ENCODE measurements around the gene UNG. TPM values are rescaled to one million over a fixed set of nuclear protein-coding genes. Genes with fewer than 3 reads are reported as not detected.

UNG gene
- polyA plus RNA-seq, 2 of the 4 experiments (the other 2 are of a cell fraction) = 55.6 to 77.6 TPM

DNA sequence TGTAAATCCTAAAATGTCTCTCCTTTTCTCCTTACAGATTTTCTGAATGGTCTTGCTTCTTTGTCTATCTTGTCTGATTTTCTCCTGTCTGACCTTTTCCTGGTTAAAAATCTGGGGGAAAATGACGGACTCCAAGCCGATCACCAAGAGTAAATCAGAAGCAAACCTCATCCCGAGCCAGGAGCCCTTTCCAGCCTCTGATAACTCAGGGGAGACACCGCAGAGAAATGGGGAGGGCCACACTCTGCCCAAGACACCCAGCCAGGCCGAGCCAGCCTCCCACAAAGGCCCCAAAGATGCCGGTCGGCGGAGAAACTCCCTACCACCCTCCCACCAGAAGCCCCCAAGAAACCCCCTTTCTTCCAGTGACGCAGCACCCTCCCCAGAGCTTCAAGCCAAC, 42.0 kb downstream of the UNG start:
- H3K4me1 ChIP-seq = no peaks in the 10 kb centered on the region
- no peak overlapping the region for H3K27ac ChIP-seq
- POLR2A ChIA-PET = no interaction called here
- CTCF ChIA-PET = interaction anchor here (1.0 to 1.2 kb wide), 3 partner anchors 12 to 288 kb away, joined by 3 read pairs; no protein-coding TSS in a partner anchor
- WGBS (ENCODE audit: missing lambda C conversion rate) = 86% methylated on average over 9 of the region's 9 CpGs
- no peak for FAIRE-seq
- H3K4me2 ChIP-seq = no peak overlapping the region
- H3K4me3 ChIP-seq = no peak overlapping the region
- no peak for DNase-seq (ENCODE audit: low read depth in 1 of 2, low spot score in 1 of 2)
- ATAC-seq = no peak
- H3K9me3 ChIP-seq = peaks cover 5% of the 10 kb centered on the region; the same call in 1 of the 3 replicates
- no peak for TF ChIP-seq POLR2A (IDR thresholded peaks at IDR 0.05; ENCODE audit: low read length)
- TF ChIP-seq MAZ (IDR thresholded peaks at IDR 0.05; ENCODE audit: borderline replicate concordance, low read depth, low read length) = no peak
- no peak for TF ChIP-seq HOXA7 (CRISPR knock-in tag; IDR thresholded peaks at IDR 0.05)
- TF ChIP-seq, protein P1, sequence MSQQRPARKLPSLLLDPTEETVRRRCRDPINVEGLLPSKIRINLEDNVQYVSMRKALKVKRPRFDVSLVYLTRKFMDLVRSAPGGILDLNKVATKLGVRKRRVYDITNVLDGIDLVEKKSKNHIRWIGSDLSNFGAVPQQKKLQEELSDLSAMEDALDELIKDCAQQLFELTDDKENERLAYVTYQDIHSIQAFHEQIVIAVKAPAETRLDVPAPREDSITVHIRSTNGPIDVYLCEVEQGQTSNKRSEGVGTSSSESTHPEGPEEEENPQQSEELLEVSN (IDR thresholded peaks at IDR 0.05; ENCODE audit: borderline replicate concordance, low read depth) = no peak
- TF ChIP-seq FOSB (CRISPR knock-in tag; IDR thresholded peaks at IDR 0.05) = no peak
- TF ChIP-seq ZC3H11A (IDR thresholded peaks at IDR 0.05) = no peak
- TF ChIP-seq HEYL (CRISPR knock-in tag; IDR thresholded peaks at IDR 0.05) = no peak
- no peak for TF ChIP-seq CEBPB (IDR thresholded peaks at IDR 0.05)
- TF ChIP-seq ESRRA (IDR thresholded peaks at IDR 0.05; ENCODE audit: borderline replicate concordance, low read length) = no peak
- TF ChIP-seq RFX5 (IDR thresholded peaks at IDR 0.05) = no peak
- no peak for TF ChIP-seq TFCP2L1 (CRISPR knock-in tag; IDR thresholded peaks at IDR 0.05)
- no peak for TF ChIP-seq POLR2AphosphoS2 (conservative IDR thresholded peaks at IDR 0.05; ENCODE audit: low read length)
- TF ChIP-seq, protein P2, sequence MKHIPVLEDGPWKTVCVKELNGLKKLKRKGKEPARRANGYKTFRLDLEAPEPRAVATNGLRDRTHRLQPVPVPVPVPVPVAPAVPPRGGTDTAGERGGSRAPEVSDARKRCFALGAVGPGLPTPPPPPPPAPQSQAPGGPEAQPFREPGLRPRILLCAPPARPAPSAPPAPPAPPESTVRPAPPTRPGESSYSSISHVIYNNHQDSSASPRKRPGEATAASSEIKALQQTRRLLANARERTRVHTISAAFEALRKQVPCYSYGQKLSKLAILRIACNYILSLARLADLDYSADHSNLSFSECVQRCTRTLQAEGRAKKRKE (CRISPR knock-in tag; IDR thresholded peaks at IDR 0.05; ENCODE audit: low read depth) = no peak
- TF ChIP-seq GATA3 (IDR thresholded peaks at IDR 0.05; ENCODE audit: borderline replicate concordance) = no peak
- no peak for TF ChIP-seq CBX8 (IDR thresholded peaks at IDR 0.05)
- TF ChIP-seq, protein P3, sequence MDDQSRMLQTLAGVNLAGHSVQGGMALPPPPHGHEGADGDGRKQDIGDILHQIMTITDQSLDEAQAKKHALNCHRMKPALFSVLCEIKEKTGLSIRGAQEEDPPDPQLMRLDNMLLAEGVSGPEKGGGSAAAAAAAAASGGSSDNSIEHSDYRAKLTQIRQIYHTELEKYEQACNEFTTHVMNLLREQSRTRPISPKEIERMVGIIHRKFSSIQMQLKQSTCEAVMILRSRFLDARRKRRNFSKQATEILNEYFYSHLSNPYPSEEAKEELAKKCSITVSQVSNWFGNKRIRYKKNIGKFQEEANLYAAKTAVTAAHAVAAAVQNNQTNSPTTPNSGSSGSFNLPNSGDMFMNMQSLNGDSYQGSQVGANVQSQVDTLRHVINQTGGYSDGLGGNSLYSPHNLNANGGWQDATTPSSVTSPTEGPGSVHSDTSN (IDR thresholded peaks at IDR 0.05) = no peak
- TF ChIP-seq, protein P4, sequence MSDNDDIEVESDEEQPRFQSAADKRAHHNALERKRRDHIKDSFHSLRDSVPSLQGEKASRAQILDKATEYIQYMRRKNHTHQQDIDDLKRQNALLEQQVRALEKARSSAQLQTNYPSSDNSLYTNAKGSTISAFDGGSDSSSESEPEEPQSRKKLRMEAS (IDR thresholded peaks at IDR 0.05) = no peak
- TF ChIP-seq RAD21 (conservative IDR thresholded peaks at IDR 0.05 in 1 of 2, IDR thresholded peaks at IDR 0.05 in 1 of 2) = no peak

DNA sequence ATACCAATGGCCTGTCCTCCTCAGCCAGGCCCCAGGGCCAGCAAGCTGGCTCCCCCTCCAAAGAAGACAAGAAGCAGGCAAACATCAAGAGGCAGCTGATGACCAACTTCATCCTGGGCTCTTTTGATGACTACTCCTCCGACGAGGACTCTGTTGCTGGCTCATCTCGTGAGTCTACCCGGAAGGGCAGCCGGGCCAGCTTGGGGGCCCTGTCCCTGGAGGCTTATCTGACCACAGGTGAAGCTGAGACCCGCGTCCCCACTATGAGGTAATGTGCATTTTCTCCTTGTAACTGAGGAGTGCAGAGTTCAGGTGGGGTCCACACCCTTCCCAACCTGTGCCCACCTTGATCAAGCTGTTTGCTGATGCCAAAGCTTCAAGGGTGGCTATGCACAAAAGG, 42.4 kb downstream of the UNG start:
- ChIA-PET POLR2A (no interaction called here), CTCF (interaction anchor here (1.0 to 1.2 kb wide), 3 partner anchors 13 to 288 kb away, joined by 3 read pairs; no protein-coding TSS in a partner anchor)
- H3K9me3 ChIP-seq = peaks cover 5% of the 10 kb centered on the region; the same call in 1 of the 3 replicates

More for the DNA sequence above, 42.4 kb downstream of the UNG start:
- 72% methylated on average over 7 of the region's 7 CpGs for WGBS (ENCODE audit: missing lambda C conversion rate)
- Histone ChIP-seq H3K4me3 (no peak overlapping the region), H3K4me1 (no peaks in the 10 kb centered on the region), H3K27ac (no peak overlapping the region), H3K4me2 (no peak overlapping the region)
- DNase-seq (ENCODE audit: low read depth in 1 of 2, low spot score in 1 of 2) (no peak), ATAC-seq (no peak), FAIRE-seq (no peak)
- TF ChIP-seq MAFK (IDR thresholded peaks at IDR 0.05; ENCODE audit: partially characterized antibody) = no peak
- TF ChIP-seq, protein P5, sequence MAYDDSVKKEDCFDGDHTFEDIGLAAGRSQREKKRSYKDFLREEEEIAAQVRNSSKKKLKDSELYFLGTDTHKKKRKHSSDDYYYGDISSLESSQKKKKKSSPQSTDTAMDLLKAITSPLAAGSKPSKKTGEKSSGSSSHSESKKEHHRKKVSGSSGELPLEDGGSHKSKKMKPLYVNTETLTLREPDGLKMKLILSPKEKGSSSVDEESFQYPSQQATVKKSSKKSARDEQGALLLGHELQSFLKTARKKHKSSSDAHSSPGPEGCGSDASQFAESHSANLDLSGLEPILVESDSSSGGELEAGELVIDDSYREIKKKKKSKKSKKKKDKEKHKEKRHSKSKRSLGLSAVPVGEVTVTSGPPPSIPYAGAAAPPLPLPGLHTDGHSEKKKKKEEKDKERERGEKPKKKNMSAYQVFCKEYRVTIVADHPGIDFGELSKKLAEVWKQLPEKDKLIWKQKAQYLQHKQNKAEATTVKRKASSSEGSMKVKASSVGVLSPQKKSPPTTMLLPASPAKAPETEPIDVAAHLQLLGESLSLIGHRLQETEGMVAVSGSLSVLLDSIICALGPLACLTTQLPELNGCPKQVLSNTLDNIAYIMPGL (CRISPR knock-in tag; IDR thresholded peaks at IDR 0.05; ENCODE audit: borderline replicate concordance) = no peak
- TF ChIP-seq BHLHE40 (IDR thresholded peaks at IDR 0.05; ENCODE audit: low read depth, low read length) = no peak
- TF ChIP-seq NR3C1 (IDR thresholded peaks at IDR 0.05) = no peak
- TF ChIP-seq, protein P6, sequence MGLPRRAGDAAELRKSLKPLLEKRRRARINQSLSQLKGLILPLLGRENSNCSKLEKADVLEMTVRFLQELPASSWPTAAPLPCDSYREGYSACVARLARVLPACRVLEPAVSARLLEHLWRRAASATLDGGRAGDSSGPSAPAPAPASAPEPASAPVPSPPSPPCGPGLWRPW (IDR thresholded peaks at IDR 0.05) = no peak
- TF ChIP-seq, protein P2 (CRISPR knock-in tag; IDR thresholded peaks at IDR 0.05; ENCODE audit: low read depth) = no peak
- TF ChIP-seq, protein P7, sequence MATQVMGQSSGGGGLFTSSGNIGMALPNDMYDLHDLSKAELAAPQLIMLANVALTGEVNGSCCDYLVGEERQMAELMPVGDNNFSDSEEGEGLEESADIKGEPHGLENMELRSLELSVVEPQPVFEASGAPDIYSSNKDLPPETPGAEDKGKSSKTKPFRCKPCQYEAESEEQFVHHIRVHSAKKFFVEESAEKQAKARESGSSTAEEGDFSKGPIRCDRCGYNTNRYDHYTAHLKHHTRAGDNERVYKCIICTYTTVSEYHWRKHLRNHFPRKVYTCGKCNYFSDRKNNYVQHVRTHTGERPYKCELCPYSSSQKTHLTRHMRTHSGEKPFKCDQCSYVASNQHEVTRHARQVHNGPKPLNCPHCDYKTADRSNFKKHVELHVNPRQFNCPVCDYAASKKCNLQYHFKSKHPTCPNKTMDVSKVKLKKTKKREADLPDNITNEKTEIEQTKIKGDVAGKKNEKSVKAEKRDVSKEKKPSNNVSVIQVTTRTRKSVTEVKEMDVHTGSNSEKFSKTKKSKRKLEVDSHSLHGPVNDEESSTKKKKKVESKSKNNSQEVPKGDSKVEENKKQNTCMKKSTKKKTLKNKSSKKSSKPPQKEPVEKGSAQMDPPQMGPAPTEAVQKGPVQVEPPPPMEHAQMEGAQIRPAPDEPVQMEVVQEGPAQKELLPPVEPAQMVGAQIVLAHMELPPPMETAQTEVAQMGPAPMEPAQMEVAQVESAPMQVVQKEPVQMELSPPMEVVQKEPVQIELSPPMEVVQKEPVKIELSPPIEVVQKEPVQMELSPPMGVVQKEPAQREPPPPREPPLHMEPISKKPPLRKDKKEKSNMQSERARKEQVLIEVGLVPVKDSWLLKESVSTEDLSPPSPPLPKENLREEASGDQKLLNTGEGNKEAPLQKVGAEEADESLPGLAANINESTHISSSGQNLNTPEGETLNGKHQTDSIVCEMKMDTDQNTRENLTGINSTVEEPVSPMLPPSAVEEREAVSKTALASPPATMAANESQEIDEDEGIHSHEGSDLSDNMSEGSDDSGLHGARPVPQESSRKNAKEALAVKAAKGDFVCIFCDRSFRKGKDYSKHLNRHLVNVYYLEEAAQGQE (IDR thresholded peaks at IDR 0.05) = no peak
- no peak for TF ChIP-seq SMC3 (IDR thresholded peaks at IDR 0.05)
- no peak for TF ChIP-seq MYC (IDR thresholded peaks at IDR 0.05; ENCODE audit: borderline replicate concordance, low read length)

Data from A549 (cell line).